ENCODE measurements around the gene SH2D7.

Gene SH2D7

DNA sequence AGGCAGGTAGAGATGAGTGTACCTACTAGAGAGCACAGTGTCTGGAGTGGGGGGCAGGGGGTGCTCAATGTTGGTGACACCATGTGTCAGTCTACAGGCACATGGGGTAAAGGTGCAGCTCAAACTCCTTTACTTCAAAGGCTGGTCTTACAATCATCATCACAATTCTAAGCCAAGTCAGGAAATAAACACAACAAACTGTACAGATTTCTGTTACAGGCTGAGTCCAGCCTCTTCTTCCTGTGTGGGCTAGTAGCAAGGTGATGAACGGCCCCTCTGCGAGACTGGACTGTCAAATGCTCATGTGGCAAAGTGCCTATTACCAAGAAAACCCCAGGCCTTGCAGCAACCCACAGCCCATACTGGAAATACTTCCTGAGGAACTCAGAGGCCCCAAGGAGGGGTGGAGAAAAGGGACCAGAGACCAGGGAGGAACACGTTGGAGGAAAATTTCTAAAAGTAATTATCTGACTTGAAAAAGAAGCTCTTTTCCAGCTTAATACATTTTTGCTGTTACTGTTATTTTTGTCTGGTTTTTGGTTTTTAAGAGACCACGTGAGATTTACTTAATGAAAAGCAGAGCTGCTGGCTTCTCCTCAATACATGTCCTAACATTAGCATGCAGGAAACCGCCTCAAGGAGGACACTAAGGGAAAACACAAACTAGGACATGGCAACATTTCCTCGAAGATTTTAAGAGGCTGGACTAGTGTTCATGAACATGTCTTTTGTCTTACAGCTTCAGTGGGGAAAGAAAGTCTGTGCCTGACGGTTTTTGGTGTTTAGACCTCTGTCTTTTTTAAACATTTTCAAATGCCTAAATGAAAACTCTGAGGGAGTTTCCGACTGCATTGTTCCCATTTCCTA lies 44.4 kb upstream of the SH2D7 start:
- no peaks in the 10 kb centered on the region for H3K9me3 ChIP-seq (ENCODE audit: insufficient read depth, low read depth, low read length)
- H3K27me3 ChIP-seq (ENCODE audit: insufficient read depth, low read length), result no peaks in the 10 kb centered on the region
- no peak overlapping the region for H3K23ac ChIP-seq (ENCODE audit: low read length)
- no peak overlapping the region for H2BK120ac ChIP-seq (ENCODE audit: insufficient read depth, low read length, poor library complexity)
- H2BK12ac ChIP-seq (ENCODE audit: low read length), result no peak overlapping the region
- no peak overlapping the region for H3K18ac ChIP-seq (ENCODE audit: low read length)
- H2BK5ac ChIP-seq (ENCODE audit: low read depth, low read length, poor library complexity), result no peak overlapping the region
- no CpG with 5 or more reads among the region's 8 CpGs for WGBS (ENCODE audit: extremely low coverage, insufficient coverage, insufficient read length)
- H3K4me1 ChIP-seq (ENCODE audit: control insufficient read depth in 1 of 2, insufficient read depth in 2 of 2, low read length in 2 of 2), result peaks cover 17 to 22% of the 10 kb centered on the region in 2 experiments
- H2AFZ ChIP-seq (ENCODE audit: insufficient read depth, low read length, poor library complexity), result no peak overlapping the region
- H3K4me3 ChIP-seq (ENCODE audit: low read depth, low read length), result no peak overlapping the region
- no peaks in the 10 kb centered on the region for H3K79me2 ChIP-seq (ENCODE audit: control insufficient read depth, insufficient read depth, low read length, poor library complexity)
- H3K4me2 ChIP-seq (ENCODE audit: low read length), result no peak overlapping the region
- DNase-seq, result no peak
- no peak overlapping the region for H3K14ac ChIP-seq (ENCODE audit: low read length)
- H2AK5ac ChIP-seq (ENCODE audit: low read length), result no peak overlapping the region
- no peaks in the 10 kb centered on the region for H3K36me3 ChIP-seq (ENCODE audit: control insufficient read depth in 1 of 2, insufficient read depth in 2 of 2, low read length in 2 of 2)
- no peak overlapping the region for H3K4ac ChIP-seq (ENCODE audit: low read depth, low read length)
- no peak overlapping the region for H4K8ac ChIP-seq (ENCODE audit: low read depth, low read length)
- H3K79me1 ChIP-seq (ENCODE audit: low read length), result no peaks in the 10 kb centered on the region
- no peak overlapping the region for H4K91ac ChIP-seq (ENCODE audit: low read depth, low read length)
- no peak overlapping the region for H4K12ac ChIP-seq (ENCODE audit: low read depth, low read length)
- no peak overlapping the region for H3K9ac ChIP-seq (ENCODE audit: low read length)
- H3K27ac ChIP-seq (ENCODE audit: low read depth, low read length), result no peak overlapping the region

- Histone ChIP-seq H2BK12ac (ENCODE audit: low read length) (no peak overlapping the region), H3K4me2 (ENCODE audit: low read length) (no peak overlapping the region), H3K4ac (ENCODE audit: low read depth, low read length) (no peak overlapping the region), H2BK120ac (ENCODE audit: insufficient read depth, low read length, poor library complexity) (no peak overlapping the region), H3K9me3 (ENCODE audit: insufficient read depth, low read depth, low read length) (no peaks in the 10 kb centered on the region), H3K23ac (ENCODE audit: low read length) (no peak overlapping the region), H3K79me2 (ENCODE audit: control insufficient read depth, insufficient read depth, low read length, poor library complexity) (no peaks in the 10 kb centered on the region), H3K14ac (ENCODE audit: low read length) (peak overlapping the region; percentile 48), H3K4me1 (ENCODE audit: control insufficient read depth in 1 of 2, insufficient read depth in 2 of 2, low read length in 2 of 2) (peaks cover 17 to 22% of the 10 kb centered on the region in 2 experiments), H4K12ac (ENCODE audit: low read depth, low read length) (no peak overlapping the region), H4K91ac (ENCODE audit: low read depth, low read length) (peak overlapping the region; percentile 48), H2AFZ (ENCODE audit: insufficient read depth, low read length, poor library complexity) (no peak overlapping the region), H2AK5ac (ENCODE audit: low read length) (peak overlapping the region; percentile 9), H3K79me1 (ENCODE audit: low read length) (no peaks in the 10 kb centered on the region), H3K4me3 (ENCODE audit: low read depth, low read length) (no peak overlapping the region), H3K18ac (ENCODE audit: low read length) (peak overlapping the region; percentile 39), H3K9ac (ENCODE audit: low read length) (no peak overlapping the region), H3K27me3 (ENCODE audit: insufficient read depth, low read length) (no peaks in the 10 kb centered on the region), H3K27ac (ENCODE audit: low read depth, low read length) (no peak overlapping the region), H3K36me3 (ENCODE audit: control insufficient read depth in 1 of 2, insufficient read depth in 2 of 2, low read length in 2 of 2) (peaks cover 0 to 1% of the 10 kb centered on the region in 2 experiments), H4K8ac (ENCODE audit: low read depth, low read length) (no peak overlapping the region), H2BK5ac (ENCODE audit: low read depth, low read length, poor library complexity) (no peak overlapping the region)
- no peak for DNase-seq
- no CpG with 5 or more reads among the region's 5 CpGs for WGBS (ENCODE audit: extremely low coverage, insufficient coverage, insufficient read length)
These were observed 43.8 kb upstream of the SH2D7 start for GRCh38 chr15:78048628-78048920.

DNA sequence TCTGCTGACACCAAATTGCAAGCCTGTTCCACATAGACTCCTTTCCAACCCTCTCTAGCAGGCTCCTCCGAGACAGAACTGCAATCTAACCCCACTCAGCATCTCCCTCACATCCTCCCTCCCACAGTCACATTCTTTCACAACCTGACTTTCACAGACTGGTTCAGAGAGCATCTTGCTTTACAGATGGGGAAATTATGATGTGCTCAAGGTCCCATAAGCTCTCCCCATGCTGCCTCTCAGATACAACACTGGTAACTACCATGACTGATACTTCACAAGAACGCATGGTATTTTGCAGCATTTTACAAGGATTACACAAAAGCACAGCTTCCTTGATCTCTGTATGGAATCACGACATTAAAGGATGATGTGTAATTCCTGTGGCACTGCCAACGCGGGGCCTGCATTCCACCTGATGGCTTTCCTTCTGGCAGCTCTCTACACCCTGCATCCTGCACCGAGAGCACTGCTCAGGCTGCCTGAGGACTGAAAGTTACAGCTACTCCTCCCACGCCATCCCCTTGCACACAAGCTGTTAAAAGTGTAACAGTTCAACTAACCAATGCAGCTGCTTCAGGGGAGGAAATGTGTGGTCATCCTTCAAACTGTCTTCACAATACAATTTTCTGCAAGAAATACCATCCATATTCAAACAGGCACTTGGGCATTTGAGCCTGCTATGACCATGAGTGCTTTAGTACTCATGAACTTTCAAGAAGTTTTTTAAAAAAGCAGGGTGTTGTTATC lies 42.5 kb upstream of the SH2D7 start:
- no peak overlapping the region for H4K8ac ChIP-seq (ENCODE audit: low read depth, low read length)
- H3K14ac ChIP-seq (ENCODE audit: low read length), result no peak overlapping the region
- H3K79me2 ChIP-seq (ENCODE audit: control insufficient read depth, insufficient read depth, low read length, poor library complexity), result no peaks in the 10 kb centered on the region
- peak; percentile 35 to 79 for DNase-seq
- no peak overlapping the region for H2BK5ac ChIP-seq (ENCODE audit: low read depth, low read length, poor library complexity)
- WGBS (ENCODE audit: extremely low coverage, insufficient coverage, insufficient read length), result no CpG with 5 or more reads among the region's 7 CpGs
- H3K27ac ChIP-seq (ENCODE audit: low read depth, low read length), result no peak overlapping the region
- H4K12ac ChIP-seq (ENCODE audit: low read depth, low read length), result no peak overlapping the region
- H3K9me3 ChIP-seq (ENCODE audit: insufficient read depth, low read depth, low read length), result no peaks in the 10 kb centered on the region
- H3K79me1 ChIP-seq (ENCODE audit: low read length), result no peaks in the 10 kb centered on the region
- no peak overlapping the region for H2AFZ ChIP-seq (ENCODE audit: insufficient read depth, low read length, poor library complexity)
- no peak overlapping the region for H3K18ac ChIP-seq (ENCODE audit: low read length)
- no peak overlapping the region for H2BK12ac ChIP-seq (ENCODE audit: low read length)
- no peak overlapping the region for H3K9ac ChIP-seq (ENCODE audit: low read length)
- H2AK5ac ChIP-seq (ENCODE audit: low read length), result no peak overlapping the region
- H3K23ac ChIP-seq (ENCODE audit: low read length), result no peak overlapping the region
- H2BK120ac ChIP-seq (ENCODE audit: insufficient read depth, low read length, poor library complexity), result no peak overlapping the region
- no peak overlapping the region for H4K91ac ChIP-seq (ENCODE audit: low read depth, low read length)
- H3K4me2 ChIP-seq (ENCODE audit: low read length), result no peak overlapping the region
- H3K4me1 ChIP-seq (ENCODE audit: control insufficient read depth in 1 of 2, insufficient read depth in 2 of 2, low read length in 2 of 2), result peaks cover 13 to 18% of the 10 kb centered on the region in 2 experiments
- no peak overlapping the region for H3K4me3 ChIP-seq (ENCODE audit: low read depth, low read length)
- H3K4ac ChIP-seq (ENCODE audit: low read depth, low read length), result no peak overlapping the region
- peaks cover 0 to 3% of the 10 kb centered on the region in 2 experiments for H3K36me3 ChIP-seq (ENCODE audit: control insufficient read depth in 1 of 2, insufficient read depth in 2 of 2, low read length in 2 of 2)
- no peaks in the 10 kb centered on the region for H3K27me3 ChIP-seq (ENCODE audit: insufficient read depth, low read length)

- no peaks in the 10 kb centered on the region for H3K79me1 ChIP-seq (ENCODE audit: low read length)
- H3K79me2 ChIP-seq (ENCODE audit: control insufficient read depth, insufficient read depth, low read length, poor library complexity), result no peaks in the 10 kb centered on the region
- no peak overlapping the region for H2BK120ac ChIP-seq (ENCODE audit: insufficient read depth, low read length, poor library complexity)
- no peak overlapping the region for H3K4ac ChIP-seq (ENCODE audit: low read depth, low read length)
- no peak overlapping the region for H2AK5ac ChIP-seq (ENCODE audit: low read length)
- H3K36me3 ChIP-seq (ENCODE audit: control insufficient read depth in 1 of 2, insufficient read depth in 2 of 2, low read length in 2 of 2), result peaks cover 0 to 3% of the 10 kb centered on the region in 2 experiments
- H3K18ac ChIP-seq (ENCODE audit: low read length), result no peak overlapping the region
- no peak overlapping the region for H2BK5ac ChIP-seq (ENCODE audit: low read depth, low read length, poor library complexity)
- H2BK12ac ChIP-seq (ENCODE audit: low read length), result no peak overlapping the region
- no peak overlapping the region for H2AFZ ChIP-seq (ENCODE audit: insufficient read depth, low read length, poor library complexity)
- H3K14ac ChIP-seq (ENCODE audit: low read length), result no peak overlapping the region
- DNase-seq, result peak; percentile 41 to 78
- no peak overlapping the region for H4K91ac ChIP-seq (ENCODE audit: low read depth, low read length)
- no peak overlapping the region for H3K9ac ChIP-seq (ENCODE audit: low read length)
- no peak overlapping the region for H3K23ac ChIP-seq (ENCODE audit: low read length)
- H3K4me1 ChIP-seq (ENCODE audit: control insufficient read depth in 1 of 2, insufficient read depth in 2 of 2, low read length in 2 of 2), result peaks cover 13 to 18% of the 10 kb centered on the region in 2 experiments
- H3K27ac ChIP-seq (ENCODE audit: low read depth, low read length), result no peak overlapping the region
- H3K4me2 ChIP-seq (ENCODE audit: low read length), result no peak overlapping the region
- no CpG with 5 or more reads among the region's 1 CpG for WGBS (ENCODE audit: extremely low coverage, insufficient coverage, insufficient read length)
- H3K9me3 ChIP-seq (ENCODE audit: insufficient read depth, low read depth, low read length), result no peaks in the 10 kb centered on the region
- H4K8ac ChIP-seq (ENCODE audit: low read depth, low read length), result no peak overlapping the region
- no peaks in the 10 kb centered on the region for H3K27me3 ChIP-seq (ENCODE audit: insufficient read depth, low read length)
- no peak overlapping the region for H3K4me3 ChIP-seq (ENCODE audit: low read depth, low read length)
- no peak overlapping the region for H4K12ac ChIP-seq (ENCODE audit: low read depth, low read length)
These were observed 41.9 kb upstream of the SH2D7 start for GRCh38 chr15:78050441-78050809.
